Stimulated activated CD4-positive, alpha-beta T cell treated with anti-CD3 and anti-CD28 coated beads, Interleukin-15, amount 100 ng/mL, for 1 hour (primary cell): ENCODE measurements around the gene SH3RF3.
A peak's percentile ranks its signal among the peaks of the same experiment; 100 is the strongest.
"Not testable (repeated sequence)": the region's sequence is repeated elsewhere in the genome, so short reads cannot be mapped to it uniquely, and the experiment has no call there.

Experiments
- DNase-seq, 2 donors: peaks; one replicate each; pipeline ENCODE4 v3.0.0-alpha.2; 2020; ENCODE audit warnings: low read depth in 1 of 2, low spot score in 1 of 2

Gene SH3RF3

GRCh38 chr2:109128616-109129355, at the start of gene SH3RF3:
SH3RF3 (plus strand) TSS chr2:109129205.
- peak in 1 of 2 donors; percentile 14 for DNase-seq

DNA sequence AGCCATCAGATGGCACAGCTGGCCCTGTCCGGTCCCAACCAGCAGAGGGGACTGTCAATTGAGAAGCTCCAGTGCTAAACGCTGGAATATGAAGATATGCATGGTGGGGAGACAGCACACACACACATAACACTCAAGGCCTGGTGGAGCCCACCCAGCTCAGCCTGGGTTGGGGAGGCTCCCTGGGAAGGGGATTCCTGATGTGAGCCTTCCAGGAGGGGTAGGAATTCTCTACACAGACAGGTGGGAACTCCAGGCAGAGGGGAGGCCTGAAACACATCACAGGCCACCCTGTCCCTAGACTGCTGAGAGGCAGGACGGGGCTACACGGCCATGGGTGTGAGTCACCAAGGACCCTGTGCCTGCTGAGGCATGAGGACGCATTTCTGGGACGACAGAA, 49.4 kb upstream of the SH3RF3 start:
- no peak for DNase-seq

DNA sequence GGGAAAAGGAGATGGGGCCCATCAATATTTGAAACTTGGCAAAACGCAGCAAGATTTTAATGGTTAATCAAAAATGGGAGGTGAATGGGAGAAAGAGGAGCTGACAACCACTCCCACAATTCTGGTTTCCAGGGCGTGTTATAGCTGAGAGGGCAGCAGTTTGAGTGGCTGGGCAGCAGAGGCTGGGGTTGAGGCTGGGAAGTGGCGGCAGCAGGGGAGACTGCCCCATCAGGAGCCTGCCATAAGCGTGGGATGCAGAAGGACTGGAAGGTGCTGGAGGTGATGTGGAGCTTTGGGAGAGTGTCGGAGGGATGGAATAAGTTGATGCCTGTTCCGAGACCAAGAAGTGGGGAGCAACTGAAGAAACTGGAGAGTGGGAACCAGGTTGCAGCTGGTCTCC, 48.9 kb upstream of the SH3RF3 start:
- DNase-seq, result no peak

DNA sequence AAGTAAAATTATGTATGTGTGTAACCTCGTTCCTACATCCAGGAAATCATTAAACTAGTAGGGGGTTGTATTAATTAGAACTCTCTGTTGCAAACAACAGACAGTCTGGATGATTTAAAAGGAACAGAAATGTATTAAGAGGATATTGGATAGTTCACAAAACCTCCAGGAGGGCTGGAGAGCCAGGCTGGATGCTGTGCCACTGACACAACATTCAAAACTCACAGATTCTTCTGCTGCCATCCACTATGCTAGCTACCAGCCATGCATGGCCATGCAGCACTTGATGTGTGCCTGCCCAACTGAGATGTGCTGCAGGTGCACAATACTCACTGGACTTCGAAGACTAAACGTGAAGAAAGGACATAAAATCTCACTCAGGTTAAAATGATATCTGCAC, 48.2 kb upstream of the SH3RF3 start:
- no peak for DNase-seq

GRCh38 chr2:109081374-109081773, 47.6 kb upstream of the SH3RF3 start:
- DNase-seq, result no peak

- no peak for DNase-seq
Observed at GRCh38 chr2:109083771-109084170, 45.2 kb upstream of the SH3RF3 start.

- DNase-seq, result no peak
Observed at GRCh38 chr2:109084341-109084740, 44.7 kb upstream of the SH3RF3 start.

DNA sequence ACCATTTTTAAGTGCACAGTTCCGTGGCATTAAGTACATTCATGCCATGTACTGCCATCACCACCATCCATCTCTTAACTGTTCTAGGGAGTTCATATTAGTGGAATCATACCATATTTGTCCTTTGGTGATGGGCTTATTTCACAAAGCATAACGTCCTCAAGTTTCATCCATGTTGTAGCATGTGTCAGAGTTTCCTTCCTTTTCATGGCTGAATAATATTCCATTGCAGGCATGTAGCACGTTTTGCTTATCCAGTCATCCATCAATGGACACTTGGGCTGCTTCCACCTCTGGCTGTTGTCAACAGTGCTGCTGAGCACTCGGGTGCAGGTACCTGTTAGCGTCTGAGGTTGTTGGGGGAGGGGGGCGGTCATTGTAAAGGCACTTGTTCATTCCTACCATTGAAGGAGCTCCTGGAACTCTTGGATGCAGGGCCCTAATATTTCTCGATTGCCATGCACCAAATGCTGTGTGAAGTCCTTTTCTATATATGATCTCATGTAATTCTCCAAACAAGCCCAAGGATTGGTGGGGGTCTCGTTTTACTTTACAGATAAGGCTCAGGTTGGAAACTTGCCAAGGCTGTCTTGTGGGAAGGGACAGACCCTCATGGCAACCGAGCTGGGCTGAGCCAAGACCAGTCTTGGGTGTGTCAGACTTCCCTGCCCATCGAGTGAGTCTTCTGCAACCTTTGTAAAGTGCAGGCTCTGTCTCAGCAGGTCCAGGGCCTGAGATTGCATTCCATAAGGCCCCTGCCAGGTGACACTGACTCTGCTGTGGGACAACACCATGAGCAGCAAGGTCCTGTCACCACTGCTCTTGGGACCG, 42.9 kb upstream of the SH3RF3 start:
- no peak for DNase-seq

GRCh38 chr2:109086743-109087020, 42.3 kb upstream of the SH3RF3 start:
- no peak for DNase-seq

DNA sequence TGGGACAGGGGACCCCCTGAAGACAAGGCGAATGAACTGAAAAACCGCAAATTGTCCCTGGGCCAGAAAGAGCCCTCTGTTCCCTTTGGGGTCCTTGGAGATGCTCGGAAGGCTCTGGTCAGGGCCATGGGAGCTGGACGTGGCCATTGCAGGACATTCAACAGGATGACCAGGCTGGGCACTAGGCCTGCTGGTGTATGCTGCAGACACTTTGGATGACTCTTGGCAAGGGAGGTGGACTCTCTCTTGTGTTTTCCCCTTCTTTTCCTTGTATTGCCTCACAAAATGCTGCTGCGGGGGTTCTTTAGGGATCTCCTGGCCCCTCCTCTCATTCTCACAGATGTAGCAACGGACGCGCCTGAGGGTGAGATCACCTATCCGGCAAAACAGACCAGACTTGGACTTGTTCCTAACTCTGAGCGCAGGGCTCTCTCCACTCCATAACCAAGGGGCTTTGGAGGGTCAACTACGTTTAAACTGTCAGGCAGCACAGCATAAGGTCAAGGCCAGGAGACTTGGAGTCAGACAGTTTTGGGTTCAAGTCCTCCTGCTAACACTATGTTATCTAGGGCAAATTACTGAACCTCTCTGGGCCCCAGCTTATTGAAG, 41.8 kb upstream of the SH3RF3 start:
- DNase-seq, result no peak

GRCh38 chr2:109089602-109090300, 39.3 kb upstream of the SH3RF3 start:
- DNase-seq, result no peak

GRCh38 chr2:109091526-109091925, 37.5 kb upstream of the SH3RF3 start:
- no peak for DNase-seq

- DNase-seq, result no peak
Observed at GRCh38 chr2:109094144-109094543, 34.9 kb upstream of the SH3RF3 start.

- DNase-seq, result no peak
Observed at GRCh38 chr2:109098251-109098920, 30.6 kb upstream of the SH3RF3 start.

DNA sequence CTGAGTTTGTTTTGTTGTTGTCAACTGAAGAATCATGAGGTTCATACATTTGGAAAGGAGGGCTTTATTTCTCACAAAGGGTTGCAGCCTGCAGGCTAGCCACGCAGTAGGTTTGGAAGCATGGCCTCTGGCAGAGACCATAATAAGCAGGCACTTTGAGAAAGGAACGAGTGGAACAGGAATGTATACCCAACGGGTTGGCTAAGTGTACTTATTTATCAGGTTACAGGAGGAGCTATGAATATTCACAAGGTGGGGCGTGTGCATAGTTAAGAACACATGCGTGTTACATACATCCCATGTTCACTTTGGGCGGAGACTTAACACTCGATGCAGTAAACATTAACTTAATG, 30.1 kb upstream of the SH3RF3 start:
- no peak for DNase-seq

- DNase-seq, result no peak
Observed at GRCh38 chr2:109102588-109103233, 26.3 kb upstream of the SH3RF3 start.

GRCh38 chr2:109105113-109105512, 23.9 kb upstream of the SH3RF3 start:
- no peak for DNase-seq

GRCh38 chr2:109108740-109109139, 20.3 kb upstream of the SH3RF3 start:
- DNase-seq, result no peak

- no peak for DNase-seq
Observed at GRCh38 chr2:109109342-109109741, 19.7 kb upstream of the SH3RF3 start.

- DNase-seq, result no peak
Observed at GRCh38 chr2:109110170-109110569, 18.8 kb upstream of the SH3RF3 start.

DNA sequence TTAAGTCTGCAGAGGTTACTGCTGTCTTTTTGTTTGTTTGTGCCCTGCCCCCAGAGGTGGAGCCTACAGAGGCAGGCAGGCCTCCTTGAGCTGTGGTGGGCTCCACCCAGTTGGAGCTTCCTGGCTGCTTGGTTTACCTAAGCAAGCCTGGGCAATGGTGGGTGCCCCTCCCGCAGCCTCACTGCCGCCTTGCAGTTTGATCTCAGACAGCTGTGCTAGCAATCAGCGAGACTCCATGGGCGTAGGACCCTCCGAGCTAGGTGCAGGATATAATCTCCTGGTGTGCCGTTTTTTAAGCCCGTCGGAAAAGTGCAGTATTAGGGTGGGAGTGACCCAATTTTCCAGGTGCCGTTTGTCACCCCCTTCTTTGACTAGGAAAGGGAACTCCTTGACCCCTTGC, 11.8 kb upstream of the SH3RF3 start:
- not testable (repeated sequence) for DNase-seq
